ENCODE results near the gene MINDY2. TPM values are rescaled to one million over a fixed set of nuclear protein-coding genes. Genes with fewer than 3 reads are reported as not detected.
"Not testable (repeated sequence)": the region's sequence is repeated elsewhere in the genome, so short reads cannot be mapped to it uniquely, and the experiment has no call there.

MINDY2 gene
- total RNA-seq, 1 experiment from 2014 or later: 6.8 TPM

GRCh38 chr15:58764468-58764867, 6.6 kb upstream of the MINDY2 start:
- DNase-seq (ENCODE audit: low read depth, low spot score): no peak
- no peaks in the 10 kb centered on the region for H3K4me1 ChIP-seq (ENCODE audit: control insufficient read depth, insufficient read depth, low read length)
- CTCF ChIA-PET: no interaction called here
- TF ChIP-seq CTCF (IDR thresholded peaks at IDR 0.05): no peak
- TF ChIP-seq POLR2AphosphoS5 (IDR thresholded peaks at IDR 0.05; ENCODE audit: low read depth, low read length): no peak
- no peak for TF ChIP-seq REST (IDR thresholded peaks at IDR 0.05; ENCODE audit: insufficient read depth in 1 of 2, low read depth in 2 of 2, low read length in 1 of 2)
- TF ChIP-seq TCF7L2 (IDR thresholded peaks at IDR 0.05; ENCODE audit: low read depth, low read length): no peak
- no peak for TF ChIP-seq SIN3A (IDR thresholded peaks at IDR 0.05; ENCODE audit: borderline replicate concordance, insufficient read depth, low read depth, low read length)
- no peak overlapping the region for H3K27ac ChIP-seq (ENCODE audit: low read length)
- no peak overlapping the region for H3K4me3 ChIP-seq (ENCODE audit: low read depth in 2 of 2, low read length in 2 of 2)
- no peaks in the 10 kb centered on the region; the same call in 1 of the 2 replicates for H3K9me3 ChIP-seq (ENCODE audit: control insufficient read depth, insufficient read depth, low read depth, low read length)
- BruUV-seq (replicated peaks): no TSS peak
- no peaks in the 10 kb centered on the region for H3K36me3 ChIP-seq (ENCODE audit: control insufficient read depth, insufficient read depth, low read length)
- no peak for ATAC-seq
- POLR2A ChIA-PET: no interaction called here
- in situ Hi-C loops (cut with HindIII; ENCODE audit: low pct_unique_long_range_greater_than_20kb, low sequenced_read_pairs): no loop called here
- H3K27me3 ChIP-seq (ENCODE audit: control insufficient read depth, insufficient read depth, low read length): no peaks in the 10 kb centered on the region
- intact Hi-C loops (cut with micrococcal nuclease; ENCODE audit: unreplicated experiment): no loop called here

DNA sequence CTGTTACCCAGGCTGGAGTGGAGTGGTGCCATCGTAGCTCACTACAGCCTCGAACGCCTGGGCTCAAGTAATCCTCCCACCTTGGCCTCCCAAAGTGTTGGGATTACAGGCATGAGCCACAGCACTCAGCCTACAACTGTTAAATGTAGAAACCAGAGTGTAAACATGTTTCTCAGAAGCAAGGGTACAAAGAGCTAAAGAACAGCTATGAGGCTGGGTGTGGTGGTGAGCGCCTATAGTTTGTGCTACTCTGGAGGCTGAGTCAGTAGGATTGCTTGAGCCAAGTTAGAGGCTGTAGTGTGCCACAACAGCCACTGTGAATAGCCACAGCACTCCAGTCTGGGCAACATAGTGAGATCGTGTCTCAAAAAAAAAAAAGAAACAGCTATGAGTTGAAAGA, 4.8 kb upstream of the MINDY2 start:
- no peak overlapping the region for H3K27ac ChIP-seq (ENCODE audit: low read length)
- H3K4me1 ChIP-seq (ENCODE audit: control insufficient read depth, insufficient read depth, low read length): peaks cover 5% of the 10 kb centered on the region
- ChIA-PET CTCF (no interaction called here), POLR2A (interaction anchor here (0.6 kb wide), 1 partner anchor 16 kb away, joined by 11 read pairs; no protein-coding TSS in a partner anchor)
- ATAC-seq (no peak), DNase-seq (ENCODE audit: low read depth, low spot score) (no peak)
- H3K4me3 ChIP-seq (ENCODE audit: low read depth in 2 of 2, low read length in 2 of 2): no peak overlapping the region
- intact Hi-C loops (cut with micrococcal nuclease; ENCODE audit: unreplicated experiment) (no loop called here), in situ Hi-C loops (cut with HindIII; ENCODE audit: low pct_unique_long_range_greater_than_20kb, low sequenced_read_pairs) (no loop called here)
- no peaks in the 10 kb centered on the region for H3K27me3 ChIP-seq (ENCODE audit: control insufficient read depth, insufficient read depth, low read length)
- no TSS peak for BruUV-seq (replicated peaks)
- no peaks in the 10 kb centered on the region; the same call in 1 of the 2 replicates for H3K36me3 ChIP-seq (ENCODE audit: control insufficient read depth, insufficient read depth, low read length)
- TF ChIP-seq CTCF (IDR thresholded peaks at IDR 0.05) (no peak), SIN3A (IDR thresholded peaks at IDR 0.05; ENCODE audit: borderline replicate concordance, insufficient read depth, low read depth, low read length) (no peak), REST (IDR thresholded peaks at IDR 0.05; ENCODE audit: insufficient read depth in 1 of 2, low read depth in 2 of 2, low read length in 1 of 2) (no peak), TCF7L2 (IDR thresholded peaks at IDR 0.05; ENCODE audit: low read depth, low read length) (no peak), POLR2AphosphoS5 (IDR thresholded peaks at IDR 0.05; ENCODE audit: low read depth, low read length) (no peak)
- H3K9me3 ChIP-seq (ENCODE audit: control insufficient read depth, insufficient read depth, low read depth, low read length): no peaks in the 10 kb centered on the region; the same call in 1 of the 2 replicates

GRCh38 chr15:58768601-58769004, 2.5 kb upstream of the MINDY2 start:
- intact Hi-C loops (cut with micrococcal nuclease; ENCODE audit: unreplicated experiment); POLR2A ChIA-PET; H3K27ac ChIP-seq (ENCODE audit: low read length); H3K9me3 ChIP-seq (ENCODE audit: control insufficient read depth, insufficient read depth, low read depth, low read length); BruUV-seq (replicated peaks); H3K4me3 ChIP-seq (ENCODE audit: low read depth in 2 of 2, low read length in 2 of 2); CTCF ChIA-PET; in situ Hi-C loops (cut with HindIII; ENCODE audit: low pct_unique_long_range_greater_than_20kb, low sequenced_read_pairs); H3K27me3 ChIP-seq (ENCODE audit: control insufficient read depth, insufficient read depth, low read length); DNase-seq (ENCODE audit: low read depth, low spot score); ATAC-seq; H3K36me3 ChIP-seq (ENCODE audit: control insufficient read depth, insufficient read depth, low read length): not testable (repeated sequence)
- H3K4me1 ChIP-seq (ENCODE audit: control insufficient read depth, insufficient read depth, low read length): peaks cover 18% of the 10 kb centered on the region
